Retinal pigment epithelial cell (primary cell): ENCODE results near the gene LEMD2.

Source experiments
- DNase-seq: peaks from one replicate; pipeline ENCODE4 v3.0.0-alpha.2; 2010; ENCODE audit warnings: low read depth
- H3K4me3 ChIP-seq: 2 replicates; pipeline ENCODE4 v1.5.1; 2011; ENCODE audit warnings: mild to moderate bottlenecking, low read length, control low read depth, moderate library complexity
- TF ChIP-seq, protein P1 (sequence below): conservative IDR thresholded peaks from 2 replicates; pipeline ENCODE4 v1.5.1; 2011; ENCODE audit warnings: low read depth, low read length, control low read depth, inconsistent platforms

Gene LEMD2

DNA sequence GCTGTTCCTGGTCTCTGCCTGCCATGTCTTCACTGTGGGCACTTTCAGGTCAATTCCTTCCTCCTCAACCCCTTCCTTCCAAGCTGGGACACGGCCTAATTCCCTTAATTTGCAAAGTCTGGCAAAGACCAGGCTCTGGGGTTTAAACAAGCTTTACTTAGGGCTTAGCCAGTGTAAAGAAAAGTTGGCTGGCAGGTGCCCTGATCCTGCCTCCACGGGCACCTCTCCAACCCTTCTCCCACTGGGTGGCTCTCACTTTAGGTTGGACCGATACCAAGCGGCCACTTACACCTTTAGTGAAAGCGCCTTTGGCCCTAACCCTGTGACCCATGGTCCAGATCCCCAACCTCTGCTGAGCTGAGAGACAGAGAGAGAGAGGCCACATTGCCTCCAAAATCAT, 28.6 kb upstream of the LEMD2 start:
- H3K4me3 ChIP-seq = no peak overlapping the region
- TF ChIP-seq, protein P1, sequence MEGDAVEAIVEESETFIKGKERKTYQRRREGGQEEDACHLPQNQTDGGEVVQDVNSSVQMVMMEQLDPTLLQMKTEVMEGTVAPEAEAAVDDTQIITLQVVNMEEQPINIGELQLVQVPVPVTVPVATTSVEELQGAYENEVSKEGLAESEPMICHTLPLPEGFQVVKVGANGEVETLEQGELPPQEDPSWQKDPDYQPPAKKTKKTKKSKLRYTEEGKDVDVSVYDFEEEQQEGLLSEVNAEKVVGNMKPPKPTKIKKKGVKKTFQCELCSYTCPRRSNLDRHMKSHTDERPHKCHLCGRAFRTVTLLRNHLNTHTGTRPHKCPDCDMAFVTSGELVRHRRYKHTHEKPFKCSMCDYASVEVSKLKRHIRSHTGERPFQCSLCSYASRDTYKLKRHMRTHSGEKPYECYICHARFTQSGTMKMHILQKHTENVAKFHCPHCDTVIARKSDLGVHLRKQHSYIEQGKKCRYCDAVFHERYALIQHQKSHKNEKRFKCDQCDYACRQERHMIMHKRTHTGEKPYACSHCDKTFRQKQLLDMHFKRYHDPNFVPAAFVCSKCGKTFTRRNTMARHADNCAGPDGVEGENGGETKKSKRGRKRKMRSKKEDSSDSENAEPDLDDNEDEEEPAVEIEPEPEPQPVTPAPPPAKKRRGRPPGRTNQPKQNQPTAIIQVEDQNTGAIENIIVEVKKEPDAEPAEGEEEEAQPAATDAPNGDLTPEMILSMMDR = no peak
- no peak for DNase-seq

DNA sequence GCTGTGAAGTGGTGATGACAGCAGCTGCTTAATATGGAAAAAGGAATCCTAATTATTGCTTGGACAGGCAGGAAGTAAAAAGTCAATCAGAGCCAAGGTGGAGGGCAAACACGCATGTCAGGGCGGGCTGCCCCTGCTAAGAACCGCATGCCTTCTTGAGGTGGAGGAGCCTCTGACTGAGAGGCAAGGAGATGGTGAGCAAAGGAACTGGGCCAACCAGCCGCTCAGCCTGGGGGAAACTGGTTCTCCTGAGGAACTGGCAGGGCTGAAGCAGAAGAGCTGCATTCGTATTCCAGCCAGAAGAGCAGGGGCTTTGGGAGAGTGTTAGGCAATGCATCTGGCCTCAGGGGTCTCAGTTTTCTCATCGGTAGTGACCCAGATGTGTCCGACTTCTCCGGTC, 28.0 kb upstream of the LEMD2 start:
- TF ChIP-seq, protein P1 = no peak
- DNase-seq = no peak
- H3K4me3 ChIP-seq = no peak overlapping the region

DNA sequence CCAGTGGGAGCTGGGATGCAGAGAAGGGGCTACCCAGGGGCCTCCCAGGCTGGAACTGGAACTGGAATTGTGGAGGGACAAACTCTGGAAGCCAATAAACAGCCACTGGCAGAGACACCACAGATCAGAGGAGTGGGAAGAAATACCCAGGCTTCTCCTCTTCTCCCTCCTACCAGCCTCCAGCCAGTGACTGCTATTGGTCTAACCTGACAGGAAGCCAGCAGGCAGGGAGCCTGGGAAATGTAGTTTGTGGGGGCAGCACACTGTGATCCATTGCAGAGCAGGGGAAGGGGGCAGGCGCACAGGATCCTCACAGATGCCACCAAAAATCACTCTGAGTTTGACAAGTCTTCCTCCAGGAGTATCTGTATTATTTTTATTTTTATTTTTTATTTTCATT, 26.9 kb upstream of the LEMD2 start:
- TF ChIP-seq, protein P1 = no peak
- DNase-seq = no peak
- no peak overlapping the region for H3K4me3 ChIP-seq

DNA sequence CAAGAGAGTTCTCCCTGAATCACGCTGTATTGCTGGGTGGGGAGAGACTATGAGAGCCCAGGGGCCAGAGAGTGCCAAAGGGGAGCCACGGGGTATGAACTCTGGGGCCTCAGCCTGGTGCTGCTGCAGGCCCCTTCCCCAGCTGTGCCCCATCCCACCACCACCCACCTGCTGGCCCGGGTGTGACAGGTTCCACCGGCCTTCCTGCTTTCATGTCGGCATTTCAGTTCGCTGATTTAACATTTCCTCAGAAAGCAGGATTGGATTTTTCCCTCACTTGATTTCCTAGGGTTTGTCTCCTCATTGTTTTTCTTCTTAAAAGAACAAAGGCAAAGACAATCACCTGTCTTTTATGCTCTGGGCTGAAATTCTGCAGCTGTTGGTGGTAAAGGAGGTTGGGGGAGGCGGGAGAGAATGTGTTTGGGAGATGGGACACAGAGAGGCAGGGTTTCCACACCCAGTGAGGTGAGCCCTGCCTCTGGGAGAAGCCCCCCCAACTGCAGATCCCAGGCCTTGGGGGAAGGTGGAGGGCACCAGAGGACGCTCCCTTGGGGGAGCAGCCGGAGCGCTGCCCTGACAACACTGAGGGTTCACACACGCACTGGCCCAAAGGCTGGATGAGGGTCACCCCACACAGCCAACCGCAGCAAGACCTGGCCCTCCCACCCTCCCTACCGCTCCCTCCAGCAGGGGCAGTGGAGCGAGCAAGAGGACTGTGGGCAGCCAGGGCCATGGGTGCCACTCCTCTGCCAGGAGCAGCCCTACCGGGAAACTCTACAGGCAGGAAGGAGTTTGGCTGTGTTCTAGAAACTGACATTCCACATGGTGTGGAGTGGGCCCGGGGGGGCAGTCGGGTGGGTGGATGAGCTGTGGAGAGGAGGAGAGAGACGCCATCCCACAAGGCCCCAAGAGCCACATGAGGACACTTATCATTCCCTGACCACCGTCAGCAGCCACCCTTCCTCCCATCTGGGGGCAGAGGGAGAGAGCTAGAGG, 25.4 kb upstream of the LEMD2 start:
- no peak for DNase-seq
- TF ChIP-seq, protein P1 = no peak
- no peak overlapping the region for H3K4me3 ChIP-seq

DNA sequence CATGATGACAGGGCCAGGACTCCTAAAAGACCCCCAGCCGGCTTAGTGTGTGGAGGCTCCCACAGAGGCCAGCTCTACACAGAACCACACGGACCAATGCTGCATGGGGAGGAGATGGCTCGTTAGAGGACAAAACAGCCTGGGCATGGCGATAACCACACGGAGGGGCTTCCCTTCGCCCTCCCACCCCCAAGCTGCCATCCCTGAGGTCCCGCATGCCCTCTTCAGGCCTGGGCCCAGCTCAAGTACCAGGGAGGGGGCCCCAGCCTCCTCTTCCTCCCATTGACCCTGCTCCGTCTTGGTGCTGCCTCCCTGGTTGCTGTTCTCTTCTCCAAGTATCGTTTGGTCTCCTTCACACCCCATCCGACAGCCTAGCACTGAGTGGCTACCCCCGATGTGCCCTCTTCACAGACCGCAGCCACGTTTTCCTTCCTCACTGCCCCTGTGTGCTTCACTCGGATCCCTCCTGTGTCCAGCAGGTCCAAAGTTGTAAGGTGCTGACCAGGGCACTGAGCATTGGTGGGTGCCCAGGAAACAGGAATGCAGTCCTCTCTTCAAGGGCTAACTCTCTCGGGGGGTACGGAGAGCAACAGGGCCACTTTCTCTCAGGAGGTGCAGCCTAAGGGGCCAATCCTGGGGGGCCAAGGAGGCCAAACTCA, 24.4 kb upstream of the LEMD2 start:
- H3K4me3 ChIP-seq = no peak overlapping the region
- no peak for DNase-seq
- TF ChIP-seq, protein P1 = no peak

DNA sequence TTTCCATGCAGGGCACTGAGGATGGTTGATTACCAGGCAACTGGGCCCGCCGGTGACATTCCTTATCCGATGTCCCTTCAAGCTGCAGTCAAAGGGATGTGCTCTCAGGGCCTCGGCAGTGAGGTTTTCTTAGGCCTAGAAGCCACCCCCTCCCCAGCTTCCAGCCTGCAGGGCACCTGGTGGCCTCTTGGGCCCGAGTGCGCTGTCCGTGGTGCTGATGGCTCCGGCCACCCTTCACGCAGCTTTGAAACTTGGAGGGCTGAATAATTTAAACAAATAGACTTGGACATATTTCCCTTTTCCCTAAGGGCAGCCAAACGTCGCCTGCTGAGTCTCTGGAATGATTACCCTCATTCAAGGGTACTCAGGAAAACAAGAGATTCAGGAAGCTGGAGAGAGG, 23.7 kb upstream of the LEMD2 start:
- no peak overlapping the region for H3K4me3 ChIP-seq
- peak; percentile 17 for DNase-seq
- TF ChIP-seq, protein P1 = peak; percentile 51
